ENCODE results near the gene TRMT2A.

DNA sequence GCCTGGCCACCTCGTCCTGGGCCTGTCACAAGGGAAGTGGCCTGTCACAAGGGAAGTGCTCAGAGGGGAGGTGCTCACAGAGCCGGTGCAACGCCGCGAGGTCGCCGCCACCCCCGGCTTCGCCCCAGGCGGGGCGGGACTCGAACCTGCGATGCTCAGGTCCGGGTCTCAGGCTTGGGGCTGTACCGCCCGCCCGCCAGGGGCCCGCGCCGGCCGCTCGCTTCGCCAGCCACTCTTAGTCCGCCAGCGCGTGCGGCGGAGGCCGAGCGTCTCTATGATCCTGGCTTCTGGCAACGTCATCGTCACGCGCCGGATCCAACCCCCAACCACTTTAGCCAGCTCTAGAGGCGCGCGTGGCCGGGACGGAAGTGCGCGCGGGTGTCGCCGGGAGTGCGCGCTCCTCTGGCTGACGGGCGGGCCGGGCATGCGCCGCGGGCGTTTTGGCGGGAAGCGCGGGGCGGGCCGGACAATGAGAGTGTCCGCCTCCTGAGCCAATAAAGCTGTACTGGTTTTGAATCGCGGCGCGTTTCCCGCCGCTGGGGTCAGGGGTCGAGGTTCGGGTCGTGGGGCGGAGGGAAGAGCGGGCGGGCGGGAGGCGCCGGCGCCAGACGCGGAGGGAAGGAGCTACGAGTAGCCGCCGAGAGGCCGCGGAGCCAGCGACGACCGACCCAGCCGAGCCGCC, at the start of gene TRMT2A:
- peak; percentile 77 for TF ChIP-seq POLR2A (IDR thresholded peaks at IDR 0.05)
- TF ChIP-seq, protein P1, sequence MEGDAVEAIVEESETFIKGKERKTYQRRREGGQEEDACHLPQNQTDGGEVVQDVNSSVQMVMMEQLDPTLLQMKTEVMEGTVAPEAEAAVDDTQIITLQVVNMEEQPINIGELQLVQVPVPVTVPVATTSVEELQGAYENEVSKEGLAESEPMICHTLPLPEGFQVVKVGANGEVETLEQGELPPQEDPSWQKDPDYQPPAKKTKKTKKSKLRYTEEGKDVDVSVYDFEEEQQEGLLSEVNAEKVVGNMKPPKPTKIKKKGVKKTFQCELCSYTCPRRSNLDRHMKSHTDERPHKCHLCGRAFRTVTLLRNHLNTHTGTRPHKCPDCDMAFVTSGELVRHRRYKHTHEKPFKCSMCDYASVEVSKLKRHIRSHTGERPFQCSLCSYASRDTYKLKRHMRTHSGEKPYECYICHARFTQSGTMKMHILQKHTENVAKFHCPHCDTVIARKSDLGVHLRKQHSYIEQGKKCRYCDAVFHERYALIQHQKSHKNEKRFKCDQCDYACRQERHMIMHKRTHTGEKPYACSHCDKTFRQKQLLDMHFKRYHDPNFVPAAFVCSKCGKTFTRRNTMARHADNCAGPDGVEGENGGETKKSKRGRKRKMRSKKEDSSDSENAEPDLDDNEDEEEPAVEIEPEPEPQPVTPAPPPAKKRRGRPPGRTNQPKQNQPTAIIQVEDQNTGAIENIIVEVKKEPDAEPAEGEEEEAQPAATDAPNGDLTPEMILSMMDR (IDR thresholded peaks at IDR 0.05), result peak in 1 of 4 donors; percentile 18
